ENCODE results near the gene ATF3.

- TF ChIP-seq CTCF (IDR thresholded peaks at IDR 0.05) (peak in 3 of 4 experiments; percentile 13 to 33 (median 27)), POLR2A (IDR thresholded peaks at IDR 0.05) (no peak)
Observed at GRCh38 chr1:212595787-212596714, 12.5 kb upstream of the ATF3 start.

All from uterus (tissue), 2 donors.